Right kidney (tissue), 9 donors: ENCODE data around the gene PLIN5.
A peak's percentile ranks its signal among the peaks of the same experiment; 100 is the strongest.

Experiments used
- DNase-seq: peaks from one replicate; pipeline ENCODE4 v3.0.0-alpha.2; 2016
- long read RNA-seq, 8 donors: transcript quantifications; one replicate each; lab custom pipeline, GENCODE V29; 2026

The PLIN5 gene
- long read RNA-seq, donor 1 = 0 reads
- long read RNA-seq, donor 2 = 0 reads
- long read RNA-seq, donor 3 = 0 reads
- long read RNA-seq, donor 4, partial matches to known transcripts = 0 of 3 reads
- long read RNA-seq, donor 4, other reads (novel, unspliced or antisense) = 0 of 3 reads
- long read RNA-seq, donor 5 = 0 reads
- long read RNA-seq, donor 6, partial matches to known transcripts = 0 of 1 reads
- long read RNA-seq, donor 6, other reads (novel, unspliced or antisense) = 0 of 1 reads
- long read RNA-seq, donor 7 = 0 reads
- long read RNA-seq, donor 8, partial matches to known transcripts = 0 of 2 reads
- long read RNA-seq, donor 8, other reads (novel, unspliced or antisense) = 0 of 2 reads

- DNase-seq = peak; percentile 75
Measured at GRCh38 chr19:4534836-4535658, at the start of gene PLIN5. PLIN5 (minus strand) TSS chr19:4535224; CDS start chr19:4534074, 1,150 bp downstream.

DNA sequence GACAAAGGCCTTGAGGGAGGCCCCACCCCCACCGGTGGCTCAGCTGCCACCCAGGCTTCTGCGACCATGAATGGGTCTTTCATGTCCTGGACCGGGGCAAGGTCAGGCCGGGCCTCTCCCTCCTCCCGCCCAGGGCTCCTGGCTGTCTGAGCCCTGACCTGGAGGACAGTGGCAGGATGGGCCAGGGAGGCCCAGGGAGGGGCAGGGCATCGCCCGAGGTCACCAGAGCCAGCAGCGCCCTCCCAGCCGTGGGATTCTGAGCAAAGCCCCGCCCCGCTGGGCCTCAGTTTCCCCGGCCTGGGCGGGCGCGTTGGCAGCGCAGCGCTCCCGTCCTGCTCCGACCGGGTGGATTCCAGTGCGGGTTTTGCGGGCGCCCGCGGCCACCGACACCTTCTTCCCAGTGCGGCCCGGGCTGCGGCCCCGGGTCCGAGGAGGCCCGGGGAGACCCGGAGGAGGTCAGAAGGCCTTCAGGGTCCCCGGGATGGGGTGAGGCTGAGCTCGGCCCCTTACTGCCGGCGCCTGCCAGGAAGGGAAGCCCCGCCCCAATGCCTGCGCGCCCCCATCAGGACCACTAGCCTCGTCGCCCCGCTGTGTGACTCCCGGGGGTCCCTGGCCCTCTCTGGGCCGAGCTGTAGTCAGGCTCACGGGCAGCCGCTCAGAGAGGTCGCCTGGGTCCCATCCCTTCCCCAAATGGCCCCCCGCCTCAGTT, 49.1 kb upstream of the PLIN5 start:
- peak; percentile 69 for DNase-seq

- no peak for DNase-seq
Measured at GRCh38 chr19:4582980-4583842, 48.2 kb upstream of the PLIN5 start.

DNA sequence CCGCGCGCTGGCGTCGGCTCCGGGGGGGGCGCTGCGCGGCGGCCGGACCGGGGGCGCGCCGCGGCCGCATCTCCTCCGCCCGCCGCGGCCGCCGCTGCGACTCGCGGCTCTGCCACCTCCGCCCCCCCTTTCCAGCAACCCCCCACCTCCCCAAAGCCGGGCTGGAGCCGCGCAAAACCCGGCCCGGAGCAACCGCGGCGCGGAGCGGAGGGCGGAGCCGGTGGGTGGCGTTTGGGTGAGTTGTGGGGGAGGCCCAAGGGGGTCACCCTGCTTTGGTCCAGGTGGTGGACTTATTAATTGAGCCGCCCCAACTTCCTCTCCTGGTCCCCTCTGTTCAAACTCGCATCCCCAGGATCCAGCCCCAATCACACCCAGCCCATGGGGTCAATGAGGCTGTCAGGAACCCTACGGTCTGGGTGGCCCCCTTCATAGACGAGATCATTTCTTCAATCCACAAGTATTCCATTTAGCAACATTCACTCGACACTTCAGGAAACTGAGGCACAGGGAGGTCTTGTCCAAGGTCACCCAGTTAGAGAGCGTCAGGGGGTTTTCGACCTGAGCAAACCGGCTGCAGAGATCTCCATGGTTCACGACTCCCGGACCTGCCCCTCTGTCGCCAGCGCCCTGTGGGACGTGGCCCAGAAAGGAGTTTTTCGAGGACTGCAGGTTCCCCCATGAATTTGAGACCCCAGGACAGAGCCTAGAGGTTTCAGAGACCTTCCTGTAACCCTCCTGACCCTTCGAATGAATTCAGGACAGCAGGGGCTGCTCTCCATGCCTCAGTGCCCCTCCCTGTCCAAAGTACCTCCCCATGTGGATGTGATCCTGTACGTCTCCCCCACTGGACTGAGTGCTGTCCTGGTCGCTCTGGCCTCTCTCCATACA, 46.9 kb upstream of the PLIN5 start:
- peak; percentile 59 for DNase-seq

DNA sequence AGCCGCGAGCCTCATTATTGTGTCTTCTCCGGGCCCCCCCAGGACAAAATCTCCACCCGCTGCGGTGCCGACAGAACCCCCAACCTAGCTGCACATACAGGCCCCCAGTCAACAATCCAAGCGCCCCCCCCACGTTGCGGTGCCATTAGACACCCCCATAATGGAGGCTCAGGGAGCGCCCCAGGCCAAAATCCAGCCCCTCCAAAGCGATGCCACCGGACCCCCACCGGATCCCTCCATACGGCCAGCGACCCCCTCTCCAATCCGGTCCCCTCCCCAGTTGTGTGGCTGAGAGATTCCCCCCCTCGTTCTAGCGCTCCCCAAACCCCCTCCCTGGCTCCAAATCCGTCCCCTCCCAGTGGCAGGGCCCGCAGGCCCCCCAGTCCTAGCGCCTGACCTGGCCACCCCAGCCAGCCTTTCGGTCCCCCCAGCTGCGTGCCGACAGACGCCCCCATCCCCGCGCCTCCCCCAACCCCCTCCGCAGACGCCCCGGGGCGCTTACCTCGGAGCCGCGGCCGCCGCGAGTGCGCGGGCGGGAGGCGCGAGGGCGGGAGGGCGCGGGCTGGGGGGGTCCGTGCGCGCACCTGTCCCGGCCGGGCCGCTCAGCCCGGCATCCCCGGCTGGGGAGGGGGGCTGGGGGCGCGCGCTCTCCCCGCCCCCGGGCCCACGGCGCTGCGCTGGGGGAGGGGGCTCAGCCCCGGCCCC, 46.1 kb upstream of the PLIN5 start:
- DNase-seq = no peak

DNA sequence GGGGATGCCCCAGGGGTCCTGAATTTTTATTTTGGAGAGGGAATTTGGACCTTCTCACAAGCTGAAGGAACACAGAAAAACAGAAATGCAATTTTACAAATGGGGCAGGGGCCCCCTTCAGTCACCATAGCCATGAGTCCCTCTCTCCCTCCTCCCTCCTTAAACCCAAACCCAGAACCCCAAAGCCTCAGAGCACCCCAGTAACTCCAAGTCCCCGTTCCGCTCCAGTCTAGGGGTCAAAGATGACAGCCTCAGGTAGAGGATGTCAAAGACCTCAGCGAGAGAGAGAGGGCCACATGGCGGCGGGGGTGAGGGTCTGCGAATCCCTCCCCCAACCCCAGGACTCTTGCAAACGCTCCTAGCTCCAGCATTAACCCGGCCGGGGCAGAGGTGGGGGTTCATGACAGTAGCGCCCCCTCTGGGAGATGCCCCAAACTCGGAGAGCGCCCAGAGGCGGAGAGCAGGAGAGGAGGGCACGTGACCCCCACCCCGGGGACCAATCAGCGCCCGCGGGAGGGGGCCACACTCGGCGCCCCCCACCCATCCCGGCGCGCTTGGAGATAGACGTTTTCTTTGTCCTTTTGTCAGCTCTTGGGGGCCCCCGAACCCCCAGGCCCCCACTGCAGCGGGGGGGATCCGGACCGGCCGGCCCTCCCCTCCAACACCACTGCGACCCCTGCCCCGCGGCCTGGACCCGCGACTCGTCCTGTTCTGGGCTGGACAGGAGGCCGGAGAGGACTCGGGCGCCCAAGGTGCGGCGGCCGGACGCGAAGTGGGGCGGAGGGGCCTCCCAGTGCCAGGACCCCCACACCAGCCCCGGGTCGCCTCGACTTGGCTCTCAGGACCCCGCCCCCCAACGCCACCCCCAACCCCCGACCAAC, 45.2 kb upstream of the PLIN5 start:
- no peak for DNase-seq

DNA sequence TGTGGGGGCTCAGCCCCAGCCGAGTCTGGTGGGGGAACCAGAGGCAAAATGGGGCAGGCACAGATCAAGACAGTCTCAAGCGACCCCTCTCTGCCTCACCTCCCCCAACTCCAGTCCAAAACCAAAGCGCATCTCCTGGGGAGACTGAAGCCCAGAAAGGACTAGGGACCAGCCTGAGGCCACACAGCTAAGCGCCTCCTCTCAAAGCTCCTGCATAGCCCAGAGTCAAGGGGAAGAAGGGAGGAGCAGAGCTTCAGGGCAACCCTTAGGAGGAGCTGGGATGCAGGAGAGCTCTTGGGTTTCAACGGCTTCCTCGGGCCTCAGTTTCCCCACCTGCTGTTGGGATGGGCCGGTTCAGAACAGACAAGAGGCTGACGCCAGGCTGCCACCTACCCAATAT, 44.4 kb upstream of the PLIN5 start:
- no peak for DNase-seq

DNA sequence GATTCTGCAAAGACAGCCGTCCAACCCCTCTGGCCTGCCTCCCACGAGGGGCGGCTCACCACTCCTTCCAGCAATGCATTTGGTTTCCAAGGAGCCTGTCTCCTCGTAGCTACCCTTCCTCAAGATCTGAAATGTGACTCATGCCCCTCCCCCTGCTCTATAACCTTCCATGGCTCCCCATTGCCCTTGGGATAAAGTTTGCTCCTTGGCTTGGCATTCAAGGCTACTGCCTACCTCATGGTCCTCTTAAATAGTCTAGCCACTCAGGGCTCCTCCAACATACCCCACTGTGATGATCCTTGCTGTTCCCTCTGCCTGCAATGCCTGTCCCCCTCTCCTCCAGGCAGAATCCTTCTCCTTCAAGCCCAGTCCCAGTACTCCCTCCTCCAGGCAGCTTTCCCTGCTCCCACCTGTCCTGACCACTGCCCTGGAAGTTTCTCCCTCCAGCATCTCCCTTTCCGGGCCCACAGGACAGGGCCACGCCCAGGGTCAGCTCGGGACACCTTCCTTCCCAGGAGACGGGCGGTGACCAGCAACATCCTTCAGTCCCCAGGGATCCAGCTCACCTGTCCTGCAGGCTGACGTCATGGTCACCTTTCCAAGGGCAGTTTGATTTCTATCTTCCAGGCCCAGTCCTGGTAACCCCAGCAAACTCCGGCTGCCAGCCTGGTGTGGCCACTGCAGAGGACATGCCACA, 43.7 kb upstream of the PLIN5 start:
- no peak for DNase-seq

DNA sequence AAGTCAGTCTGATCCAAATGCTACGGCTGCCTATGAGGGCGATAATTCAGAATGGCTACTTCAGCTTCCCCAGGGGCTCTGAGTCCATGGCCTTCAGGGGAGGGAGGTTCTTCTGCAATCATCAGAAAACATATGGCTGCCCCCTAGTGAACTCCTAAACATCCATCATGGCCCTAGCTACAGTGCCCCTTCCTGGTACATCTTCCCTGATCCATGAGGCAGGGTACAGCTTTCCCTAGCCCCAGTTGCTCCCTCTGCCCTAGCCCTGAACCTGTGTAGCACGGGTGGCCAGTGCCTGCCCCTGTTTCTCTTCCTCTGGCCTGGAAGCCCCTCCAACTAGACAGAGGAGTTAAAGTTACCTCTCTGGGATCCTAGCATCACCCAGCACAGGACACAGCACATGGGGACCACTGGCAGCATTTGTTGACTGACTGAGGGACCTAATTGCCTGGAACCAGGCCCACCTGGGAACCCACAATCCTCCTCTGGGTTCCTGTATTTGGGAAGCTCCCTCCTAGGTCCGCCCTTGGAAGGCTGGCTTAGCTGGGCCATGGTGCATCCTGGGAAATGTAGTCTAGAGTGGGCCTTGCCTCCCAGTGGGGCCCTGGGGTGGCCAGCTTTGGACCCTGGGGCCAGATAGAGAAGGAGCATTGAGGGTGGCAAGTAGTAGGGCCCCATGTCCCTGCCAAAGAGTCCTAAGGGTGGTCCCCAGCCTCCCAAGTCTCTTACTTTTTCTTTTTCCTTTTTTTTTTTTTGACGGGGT, 42.2 kb upstream of the PLIN5 start:
- no peak for DNase-seq

- DNase-seq = no peak
Measured at GRCh38 chr19:4576016-4576933, 41.3 kb upstream of the PLIN5 start.

- no peak for DNase-seq
Measured at GRCh38 chr19:4575267-4576015, 40.4 kb upstream of the PLIN5 start.

DNA sequence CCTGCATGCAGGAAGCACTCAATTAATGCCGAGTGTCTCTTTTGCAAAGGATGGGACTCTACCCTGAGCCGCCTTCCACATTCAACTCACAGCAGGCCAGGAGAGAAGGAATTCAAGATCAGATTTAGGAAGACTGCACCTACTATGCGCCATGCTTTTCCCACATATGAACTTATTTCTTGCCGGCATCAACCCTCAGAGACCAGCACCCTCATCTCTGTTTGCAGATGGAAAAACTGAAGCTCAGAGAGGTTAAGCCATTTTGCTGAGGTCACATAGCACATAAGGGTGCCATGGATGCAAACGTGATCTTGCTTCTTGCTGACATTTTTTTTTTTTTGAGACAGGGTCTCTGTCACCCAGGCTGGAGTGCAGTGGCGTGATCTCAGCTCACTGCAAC, 38.7 kb upstream of the PLIN5 start:
- no peak for DNase-seq

DNA sequence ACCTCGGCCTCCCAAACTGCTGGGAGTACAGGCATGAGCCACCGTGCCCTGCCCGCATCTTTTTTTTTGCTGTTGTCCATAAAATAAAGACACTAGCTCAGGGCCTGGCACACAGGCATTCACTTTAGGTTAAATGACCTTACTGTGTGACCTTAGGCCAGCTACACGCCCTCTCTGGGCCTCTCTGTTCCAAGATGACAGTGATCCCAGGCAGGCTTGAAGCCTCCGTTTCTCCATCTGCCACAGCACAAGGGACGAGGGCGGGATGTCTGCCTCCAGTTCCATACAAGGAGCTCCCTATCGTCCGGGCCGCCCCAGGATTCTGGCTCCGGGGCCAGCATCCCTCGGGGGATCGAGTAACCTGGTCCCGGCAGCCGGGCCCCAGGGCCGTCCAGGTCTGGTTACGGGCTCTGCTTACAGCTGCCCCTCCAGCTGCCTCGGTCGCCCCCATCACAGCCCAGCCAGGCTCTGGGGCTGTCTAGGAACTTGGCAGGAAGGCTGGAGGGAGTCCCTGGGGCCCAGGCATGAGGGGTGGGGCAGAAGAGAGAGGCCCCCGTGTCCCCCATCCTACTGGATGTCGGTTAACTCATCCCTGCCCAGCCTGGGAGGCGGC, 36.4 kb upstream of the PLIN5 start:
- DNase-seq = no peak

DNA sequence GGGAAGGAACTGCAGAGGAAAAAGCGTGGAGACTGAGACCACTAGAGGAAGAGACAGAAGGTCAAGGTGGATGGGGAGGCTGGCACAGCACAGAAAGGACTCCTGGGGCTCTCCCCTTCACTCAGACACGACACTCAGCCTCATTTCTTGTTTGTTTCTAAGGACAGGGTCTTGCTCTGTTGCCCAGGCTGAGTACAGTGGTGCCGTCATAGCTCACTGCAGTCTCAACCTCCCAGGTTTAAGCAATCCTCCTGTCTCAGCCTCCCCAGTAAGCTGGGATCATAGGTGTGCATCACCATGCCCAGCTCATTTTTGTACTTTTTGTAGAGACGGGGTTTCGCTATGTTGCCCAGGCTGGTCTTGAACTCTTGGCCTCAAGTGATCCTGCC, 35.9 kb upstream of the PLIN5 start:
- no peak for DNase-seq

DNA sequence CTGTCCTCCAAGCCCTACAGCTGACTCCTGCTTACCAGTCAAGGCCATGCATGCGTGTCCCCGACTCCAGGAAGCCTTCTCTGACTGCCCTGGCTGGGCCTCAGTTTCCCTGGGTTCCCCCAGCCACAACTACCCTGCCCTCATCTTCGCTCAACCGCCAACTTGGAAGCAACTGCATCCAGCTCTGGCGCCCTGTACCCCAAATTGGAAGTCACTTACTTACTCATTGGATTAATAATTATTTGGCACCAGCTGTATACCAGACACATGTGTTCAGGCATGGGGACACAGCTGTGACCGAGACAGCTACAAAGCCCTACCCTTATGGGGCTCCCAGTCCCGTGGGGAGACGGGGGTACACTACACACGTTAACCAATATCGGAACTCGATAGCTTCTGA, 35.4 kb upstream of the PLIN5 start:
- no peak for DNase-seq

- no peak for DNase-seq
Measured at GRCh38 chr19:4568886-4569285, 33.9 kb upstream of the PLIN5 start.
